ENCODE results near the gene LETMD1.

The LETMD1 gene

DNA sequence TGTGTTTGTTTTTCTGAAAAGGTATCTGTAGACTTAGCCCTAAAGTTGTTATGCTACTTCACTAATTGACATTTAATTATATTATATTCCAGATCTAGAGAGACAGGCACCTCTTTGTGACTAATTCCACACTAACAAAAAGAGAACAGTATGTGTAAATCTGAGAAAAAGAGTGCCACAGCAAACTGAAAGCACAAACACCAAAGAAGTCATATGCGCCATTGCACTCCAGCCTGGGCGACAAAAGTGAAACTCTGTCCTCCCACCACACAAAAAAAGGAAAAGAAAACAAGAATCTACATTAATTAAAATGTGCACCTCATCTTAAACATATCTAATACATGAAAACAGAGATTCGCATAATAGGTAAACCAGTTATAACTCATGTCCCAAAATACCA, 39.7 kb downstream of the LETMD1 start:
- TF ChIP-seq, protein P1, sequence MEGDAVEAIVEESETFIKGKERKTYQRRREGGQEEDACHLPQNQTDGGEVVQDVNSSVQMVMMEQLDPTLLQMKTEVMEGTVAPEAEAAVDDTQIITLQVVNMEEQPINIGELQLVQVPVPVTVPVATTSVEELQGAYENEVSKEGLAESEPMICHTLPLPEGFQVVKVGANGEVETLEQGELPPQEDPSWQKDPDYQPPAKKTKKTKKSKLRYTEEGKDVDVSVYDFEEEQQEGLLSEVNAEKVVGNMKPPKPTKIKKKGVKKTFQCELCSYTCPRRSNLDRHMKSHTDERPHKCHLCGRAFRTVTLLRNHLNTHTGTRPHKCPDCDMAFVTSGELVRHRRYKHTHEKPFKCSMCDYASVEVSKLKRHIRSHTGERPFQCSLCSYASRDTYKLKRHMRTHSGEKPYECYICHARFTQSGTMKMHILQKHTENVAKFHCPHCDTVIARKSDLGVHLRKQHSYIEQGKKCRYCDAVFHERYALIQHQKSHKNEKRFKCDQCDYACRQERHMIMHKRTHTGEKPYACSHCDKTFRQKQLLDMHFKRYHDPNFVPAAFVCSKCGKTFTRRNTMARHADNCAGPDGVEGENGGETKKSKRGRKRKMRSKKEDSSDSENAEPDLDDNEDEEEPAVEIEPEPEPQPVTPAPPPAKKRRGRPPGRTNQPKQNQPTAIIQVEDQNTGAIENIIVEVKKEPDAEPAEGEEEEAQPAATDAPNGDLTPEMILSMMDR (IDR thresholded peaks at IDR 0.05; ENCODE audit: low read depth, low read length) = no peak
- Histone ChIP-seq H3K9me3 (ENCODE audit: severe bottlenecking) (no peaks in the 10 kb centered on the region), H3K4me3 (ENCODE audit: low read depth, low read length) (no peak overlapping the region), H3K27ac (no peak overlapping the region), H3K36me3 (peaks cover 2% of the 10 kb centered on the region), H3K27me3 (ENCODE audit: insufficient read depth, low read depth, severe bottlenecking) (no peaks in the 10 kb centered on the region)
- DNase-seq = no peak

DNA sequence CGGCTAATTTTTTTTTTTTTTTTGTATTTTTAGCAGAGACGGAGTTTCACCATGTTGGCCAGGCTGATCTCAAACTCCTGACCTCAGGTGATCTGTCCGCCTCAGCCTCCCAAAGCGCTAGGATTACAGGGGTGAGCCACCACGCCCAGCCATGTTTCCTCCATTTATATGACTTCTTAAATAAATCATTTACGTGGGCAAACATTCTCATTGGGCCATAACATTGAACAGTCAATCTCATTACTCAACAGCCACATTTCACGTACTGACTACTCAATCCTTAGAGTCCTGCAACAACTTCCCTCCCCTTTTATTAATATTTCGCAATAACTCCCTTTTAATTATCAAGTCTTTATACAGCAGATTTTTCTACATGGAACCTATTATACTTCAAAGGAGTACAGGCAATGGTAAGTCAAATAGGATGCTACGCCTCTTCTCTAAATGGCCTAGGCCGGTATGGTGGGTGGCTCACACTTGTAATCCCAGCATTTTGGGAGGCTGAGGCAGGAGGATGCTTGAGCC, 42.6 kb downstream of the LETMD1 start:
- peaks cover 11% of the 10 kb centered on the region for H3K36me3 ChIP-seq
- no peaks in the 10 kb centered on the region for H3K9me3 ChIP-seq (ENCODE audit: severe bottlenecking)
- no peak overlapping the region for H3K4me3 ChIP-seq (ENCODE audit: low read depth, low read length)
- H3K27me3 ChIP-seq (ENCODE audit: insufficient read depth, low read depth, severe bottlenecking) = no peaks in the 10 kb centered on the region
- TF ChIP-seq, protein P1 (IDR thresholded peaks at IDR 0.05; ENCODE audit: low read depth, low read length) = no peak
- no peak for DNase-seq
- H3K27ac ChIP-seq = no peak overlapping the region

DNA sequence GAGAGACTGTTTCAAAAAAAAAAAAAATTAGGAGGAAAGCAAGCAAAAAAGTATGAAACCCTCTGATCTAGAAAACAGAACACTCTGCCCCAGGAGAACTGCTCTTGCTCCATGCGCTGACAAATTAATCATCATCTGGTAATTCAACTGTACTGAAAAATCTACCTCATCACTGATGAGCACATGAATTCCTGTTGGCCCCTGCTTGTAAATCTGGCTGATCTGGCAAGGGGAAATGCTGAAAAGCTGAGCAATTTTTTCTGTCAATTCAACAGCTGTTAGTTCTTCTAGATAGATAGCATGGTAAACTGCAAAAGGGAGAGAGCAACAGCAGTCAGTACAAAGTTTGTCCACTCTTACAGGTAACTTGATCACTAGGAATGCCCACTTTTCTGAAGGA, 50.5 kb downstream of the LETMD1 start:
- peaks cover 52% of the 10 kb centered on the region for H3K36me3 ChIP-seq
- TF ChIP-seq, protein P1 (IDR thresholded peaks at IDR 0.05; ENCODE audit: low read depth, low read length) = no peak
- H3K27ac ChIP-seq = no peak overlapping the region
- H3K9me3 ChIP-seq (ENCODE audit: severe bottlenecking) = no peaks in the 10 kb centered on the region
- no peaks in the 10 kb centered on the region for H3K27me3 ChIP-seq (ENCODE audit: insufficient read depth, low read depth, severe bottlenecking)
- no peak overlapping the region for H3K4me3 ChIP-seq (ENCODE audit: low read depth, low read length)
- no peak for DNase-seq

DNA sequence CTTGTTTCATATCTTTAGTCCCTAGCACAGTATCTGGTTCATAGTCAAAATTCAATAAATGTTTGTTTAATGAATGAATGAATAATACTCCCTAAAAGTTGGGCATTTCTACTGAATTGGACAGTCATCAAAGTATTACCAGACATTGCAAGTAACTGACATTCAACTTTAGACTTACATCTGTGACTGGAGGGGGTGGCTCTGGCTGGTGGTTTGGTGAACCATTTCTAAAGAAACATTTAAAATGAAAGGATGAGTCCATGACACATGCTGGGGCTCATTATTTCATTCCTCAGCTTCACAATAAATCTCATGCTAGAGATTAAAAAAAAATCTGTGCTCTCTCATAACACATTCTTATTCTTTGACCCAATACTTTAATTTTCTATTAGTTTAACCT, 55.9 kb downstream of the LETMD1 start:
- peaks cover 52% of the 10 kb centered on the region for H3K36me3 ChIP-seq
- DNase-seq = no peak
- TF ChIP-seq, protein P1 (IDR thresholded peaks at IDR 0.05; ENCODE audit: low read depth, low read length) = no peak

DNA sequence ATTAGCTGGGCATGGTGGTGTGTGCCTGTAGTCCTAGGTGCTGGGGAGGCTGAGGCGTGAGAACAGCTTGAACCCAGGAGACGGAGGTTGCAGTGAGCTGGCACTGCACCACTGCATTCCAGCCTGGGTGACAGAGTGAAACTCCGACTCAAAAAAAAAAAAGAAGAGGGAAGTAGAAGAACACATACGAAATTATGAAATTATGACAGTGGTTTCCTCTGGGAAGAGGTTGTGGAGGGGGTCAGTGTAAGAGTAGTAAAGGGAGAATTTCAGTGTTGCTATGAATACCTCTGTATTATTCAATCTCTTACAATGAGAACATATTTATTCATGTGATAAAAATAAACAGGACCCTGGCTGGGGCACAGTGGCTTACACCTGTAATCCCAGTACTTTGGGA, 60.0 kb downstream of the LETMD1 start:
- peaks cover 57% of the 10 kb centered on the region for H3K36me3 ChIP-seq
- TF ChIP-seq, protein P1 (IDR thresholded peaks at IDR 0.05; ENCODE audit: low read depth, low read length) = no peak

More for the DNA sequence above, 55.9 kb downstream of the LETMD1 start:
- H3K9me3 ChIP-seq (ENCODE audit: severe bottlenecking) = no peaks in the 10 kb centered on the region
- H3K27ac ChIP-seq = no peak overlapping the region
- no peaks in the 10 kb centered on the region for H3K27me3 ChIP-seq (ENCODE audit: insufficient read depth, low read depth, severe bottlenecking)
- no peak overlapping the region for H3K4me3 ChIP-seq (ENCODE audit: low read depth, low read length)

More for the DNA sequence above, 60.0 kb downstream of the LETMD1 start:
- Histone ChIP-seq H3K9me3 (ENCODE audit: severe bottlenecking) (no peaks in the 10 kb centered on the region), H3K27ac (no peak overlapping the region), H3K27me3 (ENCODE audit: insufficient read depth, low read depth, severe bottlenecking) (no peaks in the 10 kb centered on the region), H3K4me3 (ENCODE audit: low read depth, low read length) (no peak overlapping the region)
- DNase-seq = no peak

Data from WERI-Rb-1 (cell line).